Esophagus muscularis mucosa (tissue), 4 donors: ENCODE measurements around the gene NTRK1. TPM values are rescaled to one million over a fixed set of nuclear protein-coding genes. Genes with fewer than 3 reads are reported as not detected.

Experiments
- DNase-seq: peaks from one replicate; pipeline ENCODE4 v3.0.0-alpha.2; 2017; ENCODE audit errors: extremely low spot score
- H3K27ac ChIP-seq, 4 donors: fragments of 200-600 bp; sonication (generic); replicated peaks in 1 of 4; 1 replicate in 3 of 4; 2 replicates in 1 of 4; pipeline ENCODE4 v1.5.1; 2016 to 2019; ENCODE audit warnings: mild to moderate bottlenecking in 1 of 4
- H3K27me3 ChIP-seq, 4 donors: fragments of 200-600 bp; sonication (generic); one replicate each; pipeline versions ENCODE4 v1.5.1 to v1.6.0; 2016 to 2019
- H3K36me3 ChIP-seq, 4 donors: fragments of 200-600 bp; sonication (generic); one replicate each; pipeline ENCODE4 v1.5.1; 2016 to 2019
- H3K4me1 ChIP-seq, 4 donors: fragments of 200-600 bp; sonication (generic); one replicate each; pipeline ENCODE4 v1.5.1; 2016 to 2019
- H3K4me3 ChIP-seq, 4 donors: fragments of 200-600 bp; sonication (generic); 1 replicate in 2 of 4; 2 replicates in 2 of 4; pipeline ENCODE4 v1.5.1; 2016 to 2019; ENCODE audit warnings: mild to moderate bottlenecking in 4 of 4, moderate library complexity in 1 of 4
- H3K9me3 ChIP-seq, 4 donors: fragments of 200-600 bp; sonication (generic); 1 replicate in 3 of 4; 2 replicates in 1 of 4; pipeline ENCODE4 v1.5.1; 2016 to 2019
- EP300 ChIP-seq: sonication (generic); formaldehyde crosslinking; IDR thresholded peaks from one replicate; pipeline ENCODE4 v1.6.1; 2017; ENCODE audit warnings: antibody characterized with exemption
- POLR2A ChIP-seq: fragments of 450-650 bp; IDR thresholded peaks from one replicate; pipeline ENCODE4 v1.6.1; 2017; ENCODE audit warnings: antibody characterized with exemption, moderate library complexity, mild to moderate bottlenecking, low read depth
- POLR2AphosphoS5 ChIP-seq, 2 donors: sonication (generic); formaldehyde crosslinking; IDR thresholded peaks; one replicate each; pipeline ENCODE4 v1.6.1; 2017; ENCODE audit warnings: antibody characterized with exemption in 2 of 2
- WGBS: methylation state at CpG from one replicate; pipeline ENCODE4 v1.1.5; 2018; 5-methylcytosine and 5-hydroxymethylcytosine counted together
- intact Hi-C: fragments of 100-400 bp; cut with DNase I; formaldehyde crosslinking; loops from one replicate; pipeline ENCODE4 v1.15.1; 2023
- total RNA-seq, 4 donors: library from RNA; depleted of rRNA; stranded (reverse); fragments of >200 nt; gene quantifications; one replicate each; pipeline versions ENCODE4 v1.1.0 to v1.2.1, GENCODE V29; 2016
- TF ChIP-seq, protein P1 (sequence below), 3 experiments: fragments of 200-600 bp in 2 of 3; fragments of 450-650 bp in 1 of 3; sonication (generic) in 2 of 3; IDR thresholded peaks; one replicate each; pipeline ENCODE4 v1.5.1; 2017 to 2019; ENCODE audit warnings: antibody characterized with exemption in 3 of 3, mild to moderate bottlenecking in 2 of 3, moderate library complexity in 1 of 3

NTRK1 gene
- total RNA-seq, 4 donors from 2014 or later: 0.58 to 2.5 (median 1.8) TPM

DNA sequence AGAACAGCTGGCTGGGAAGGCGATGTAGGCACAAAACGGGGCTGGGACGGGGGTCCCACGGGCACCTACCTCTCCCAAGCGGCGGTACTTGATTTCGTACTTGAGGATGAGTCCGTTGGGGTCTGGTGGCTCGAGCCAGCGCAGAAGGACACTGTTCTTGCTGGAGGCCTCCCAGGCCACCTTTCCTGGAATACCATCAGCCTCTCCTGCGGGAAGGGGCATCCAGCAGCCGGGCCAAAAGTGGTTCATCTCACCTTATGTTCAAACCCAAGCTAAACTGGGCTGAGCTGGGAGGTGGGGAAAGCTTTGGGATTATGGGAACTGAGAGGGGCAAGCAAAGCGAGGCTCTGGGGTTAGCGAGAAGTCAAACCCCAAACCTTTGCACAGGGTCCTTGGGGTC, 16.0 kb upstream of the NTRK1 start:
- H3K27me3 ChIP-seq: peaks cover 0 to 100% (median 18%) of the 10 kb centered on the region in 4 donors
- H3K9me3 ChIP-seq: no peaks in the 10 kb centered on the region
- H3K36me3 ChIP-seq: no peaks in the 10 kb centered on the region
- DNase-seq: no peak
- H3K27ac ChIP-seq: no peak overlapping the region
- H3K4me1 ChIP-seq: peaks cover 10 to 22% (median 13%) of the 10 kb centered on the region in 4 donors
- intact Hi-C loops: no loop called here
- TF ChIP-seq, protein P1, sequence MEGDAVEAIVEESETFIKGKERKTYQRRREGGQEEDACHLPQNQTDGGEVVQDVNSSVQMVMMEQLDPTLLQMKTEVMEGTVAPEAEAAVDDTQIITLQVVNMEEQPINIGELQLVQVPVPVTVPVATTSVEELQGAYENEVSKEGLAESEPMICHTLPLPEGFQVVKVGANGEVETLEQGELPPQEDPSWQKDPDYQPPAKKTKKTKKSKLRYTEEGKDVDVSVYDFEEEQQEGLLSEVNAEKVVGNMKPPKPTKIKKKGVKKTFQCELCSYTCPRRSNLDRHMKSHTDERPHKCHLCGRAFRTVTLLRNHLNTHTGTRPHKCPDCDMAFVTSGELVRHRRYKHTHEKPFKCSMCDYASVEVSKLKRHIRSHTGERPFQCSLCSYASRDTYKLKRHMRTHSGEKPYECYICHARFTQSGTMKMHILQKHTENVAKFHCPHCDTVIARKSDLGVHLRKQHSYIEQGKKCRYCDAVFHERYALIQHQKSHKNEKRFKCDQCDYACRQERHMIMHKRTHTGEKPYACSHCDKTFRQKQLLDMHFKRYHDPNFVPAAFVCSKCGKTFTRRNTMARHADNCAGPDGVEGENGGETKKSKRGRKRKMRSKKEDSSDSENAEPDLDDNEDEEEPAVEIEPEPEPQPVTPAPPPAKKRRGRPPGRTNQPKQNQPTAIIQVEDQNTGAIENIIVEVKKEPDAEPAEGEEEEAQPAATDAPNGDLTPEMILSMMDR (IDR thresholded peaks at IDR 0.05): no peak
- TF ChIP-seq POLR2AphosphoS5 (IDR thresholded peaks at IDR 0.05): no peak
- TF ChIP-seq POLR2A: no peak
- no peak for TF ChIP-seq EP300
- no peak overlapping the region for H3K4me3 ChIP-seq
- WGBS: 50% methylated on average over 14 of the region's 14 CpGs

- Histone ChIP-seq H3K9me3 (no peaks in the 10 kb centered on the region), H3K4me1 (peaks cover 10 to 22% (median 13%) of the 10 kb centered on the region in 4 donors), H3K4me3 (no peak overlapping the region), H3K27ac (no peak overlapping the region), H3K27me3 (peaks cover 0 to 100% (median 18%) of the 10 kb centered on the region in 4 donors), H3K36me3 (no peaks in the 10 kb centered on the region)
- TF ChIP-seq POLR2A: no peak
- TF ChIP-seq, protein P1 (IDR thresholded peaks at IDR 0.05): no peak
- no peak for TF ChIP-seq EP300
- TF ChIP-seq POLR2AphosphoS5 (IDR thresholded peaks at IDR 0.05): no peak
- intact Hi-C loops: no loop called here
- DNase-seq: no peak
- 13% methylated on average over 3 of the region's 69 CpGs for WGBS
Observed at GRCh38 chr1:156845055-156845952, 15.4 kb upstream of the NTRK1 start.

- Histone ChIP-seq H3K4me3 (no peak overlapping the region), H3K27me3 (peaks cover 0 to 94% (median 18%) of the 10 kb centered on the region in 4 donors), H3K9me3 (no peaks in the 10 kb centered on the region), H3K27ac (no peak overlapping the region), H3K36me3 (no peaks in the 10 kb centered on the region), H3K4me1 (peaks cover 10 to 22% (median 13%) of the 10 kb centered on the region in 4 donors)
- WGBS: 67% methylated on average over 11 of the region's 18 CpGs
- intact Hi-C loops: no loop called here
- TF ChIP-seq POLR2A (no peak), POLR2AphosphoS5 (IDR thresholded peaks at IDR 0.05) (no peak), EP300 (no peak)
- TF ChIP-seq, protein P1 (IDR thresholded peaks at IDR 0.05): no peak
- no peak for DNase-seq
Observed at GRCh38 chr1:156845953-156846545, 14.6 kb upstream of the NTRK1 start.

DNA sequence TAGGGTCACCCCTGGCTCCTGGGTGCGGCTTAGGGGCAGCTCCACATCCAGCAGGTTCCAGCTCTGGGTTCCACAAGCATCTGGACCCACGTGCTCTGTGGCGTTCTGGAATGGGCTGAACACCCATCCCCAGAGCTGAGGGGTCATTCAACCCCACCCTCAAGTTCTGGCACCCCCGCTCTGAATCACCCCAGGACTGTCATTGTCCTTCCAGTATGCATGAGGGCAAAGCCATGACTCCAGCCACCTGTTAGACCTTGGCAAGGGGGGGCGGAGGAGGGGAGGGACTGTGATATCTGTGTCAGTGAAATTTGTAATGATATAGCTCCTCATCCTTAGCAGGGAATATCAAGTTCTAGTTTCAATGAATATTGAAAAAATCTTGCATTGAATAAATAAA, 14.0 kb upstream of the NTRK1 start:
- DNase-seq: no peak
- Histone ChIP-seq H3K4me3 (no peak overlapping the region), H3K27me3 (peaks cover 0 to 94% (median 18%) of the 10 kb centered on the region in 4 donors), H3K36me3 (no peaks in the 10 kb centered on the region), H3K4me1 (peaks cover 10 to 22% (median 13%) of the 10 kb centered on the region in 4 donors), H3K9me3 (no peaks in the 10 kb centered on the region), H3K27ac (no peak overlapping the region)
- 93% methylated on average over 2 of the region's 5 CpGs for WGBS
- TF ChIP-seq POLR2AphosphoS5 (IDR thresholded peaks at IDR 0.05): no peak
- no peak for TF ChIP-seq EP300
- TF ChIP-seq, protein P1 (IDR thresholded peaks at IDR 0.05): no peak
- TF ChIP-seq POLR2A: no peak
- intact Hi-C loops: no loop called here
